Heart right ventricle (tissue), 16 donors: ENCODE data around the gene TIGD4. TPM values are rescaled to one million over a fixed set of nuclear protein-coding genes. Genes with fewer than 3 reads are reported as not detected.

ENCODE experiments used
- ATAC-seq, 8 donors: fragments of 200-7000 bp; cut with Tn5 transposase; one replicate each; pipeline ENCODE4 v1.9.1; 2020; ENCODE audit warnings: mild to moderate bottlenecking in 8 of 8, moderate library complexity in 8 of 8, moderate number of reproducible peaks in 1 of 8
- DNase-seq, 2 donors: peaks; one replicate each; pipeline ENCODE4 v3.0.0-alpha.2; 2020
- H3K27ac ChIP-seq, 10 donors: fragments of 200-600 bp; sonication (generic) in 2 of 10; one replicate each; pipeline versions ENCODE4 v1.5.0 to v1.8.0; 2020 to 2022; ENCODE audit warnings: mild to moderate bottlenecking in 3 of 10
- H3K27me3 ChIP-seq, 7 donors: fragments of 200-600 bp; one replicate each; pipeline ENCODE4 v1.8.0; 2021 to 2022; ENCODE audit warnings: mild to moderate bottlenecking in 2 of 7
- H3K36me3 ChIP-seq, 9 donors: fragments of 200-600 bp; sonication (generic) in 1 of 9; one replicate each; pipeline versions ENCODE4 v1.5.0 to v1.8.0; 2020 to 2022; ENCODE audit warnings: mild to moderate bottlenecking in 2 of 9
- H3K4me1 ChIP-seq, 9 donors: fragments of 200-600 bp; sonication (generic) in 1 of 9; one replicate each; pipeline versions ENCODE4 v1.5.0 to v1.8.0; 2020 to 2022; ENCODE audit warnings: mild to moderate bottlenecking in 4 of 9
- H3K4me3 ChIP-seq, 10 donors: fragments of 200-600 bp; sonication (generic) in 2 of 10; one replicate each; pipeline versions ENCODE4 v1.5.0 to v1.8.0; 2020 to 2022; ENCODE audit warnings: mild to moderate bottlenecking in 7 of 10, moderate library complexity in 2 of 10
- H3K9me3 ChIP-seq, 11 donors: fragments of 200-600 bp in 10 of 11; sonication (generic) in 2 of 11; one replicate each; pipeline versions ENCODE4 v1.5.0 to v1.8.0; 2013 to 2022; ENCODE audit warnings: mild to moderate bottlenecking in 2 of 11, control low read depth in 1 of 11, moderate library complexity in 1 of 11
- WGBS, 2 donors: extraction: QIAGEN DNeasy Blood & Tissue Kit; methylation state at CpG; one replicate each; pipeline ENCODE4 v1.1.7; 2013; ENCODE audit warnings: inconsistent platforms in 1 of 2; 5-methylcytosine and 5-hydroxymethylcytosine counted together
- intact Hi-C, 10 donors: fragments of 100-400 bp; cut with DNase I; formaldehyde crosslinking; loops; one replicate each; pipeline versions ENCODE4 v1.11.1 to v1.14.2; 2022
- long read RNA-seq, 3 donors: library from polyadenylated mRNA; unstranded; transcript quantifications; one replicate each; pipeline ENCODE4 v2.0.0, GENCODE V29; 2020 to 2021
- polyA plus RNA-seq, 2 donors: library from polyadenylated mRNA; stranded (reverse); fragments of 200-250 nt; gene quantifications; one replicate each; pipeline ENCODE4 v1.2.3, GENCODE V29; 2013
- total RNA-seq, 10 donors: library from RNA; stranded (reverse); fragmentation: NEBNext Ultra II Directional in 3 of 10; extraction: Animal tissue kit (Norgen Biotek cat#: 25700) in 3 of 10; gene quantifications; one replicate each; pipeline versions ENCODE4 v1.2.1 to v1.2.4, GENCODE V29; 2021 to 2023
- TF ChIP-seq, protein P1 (sequence below), 9 donors: fragments of 200-600 bp; sonication (generic) in 2 of 9; IDR thresholded peaks; one replicate each; pipeline versions ENCODE4 v1.5.0 to v1.8.0; 2021 to 2022; ENCODE audit warnings: antibody characterized with exemption in 9 of 9, mild to moderate bottlenecking in 5 of 9, moderate library complexity in 1 of 9
- donor health status: Arrhythmogenic right ventricular cardiomyopathy.
- donor health status: ischemic (EF 13 %, LVEDD 7.1; RV severe dilation, severe dysfunction).
- donor health status: healthy with polysubstance abuse.
- donor health status: DM: no; HTN: yes; CAD: no.
- donor health status: DM: no; HTN: no; CAD: no.
- donor health status: ischemic (EF 25% LVEDD 6.9; RV normal size, moderate dysfunction).
- donor health status: ischemic (EF 25% LVEDD 5.7; RV mildly dilated, moderate dysfunction).
- donor health status: healthy.
- donor health status: DM: yes; HTN: yes; CAD: no.
- donor health status: Ischemic cardiomyopathy.
- donor health status: ischemic (EF 35%, LVEDD 5.7; RV mildly dilated, moderate dysfunction).
- donor health status: nonischemic (EF 11% LVEDD 7.7; RV severe dilation, severe dysfunction).
- donor health status: DM: yes; HTN: yes; CAD: no.
- donor health status: PGD.
- donor health status: ischemic (EF 29% LVEDD 5.4; RV normal size, mild dysfunction).
- donor health status: nonischemic (EF 23%, LVEDD 6.1; RV moderate dilation, normal function).

Gene TIGD4
- total RNA-seq (under 1 TPM; 0.12 to 0.44 (median 0.20) TPM), polyA plus RNA-seq (under 1 TPM; 0.14 to 0.15 TPM)
- long read RNA-seq, donor 1, partial matches to known transcripts = 0 of 1 reads
- long read RNA-seq, donor 1, other reads (novel, unspliced or antisense) = 0 of 1 reads
- long read RNA-seq, donor 2 = 0 reads
- long read RNA-seq, donor 3 = 0 reads

DNA sequence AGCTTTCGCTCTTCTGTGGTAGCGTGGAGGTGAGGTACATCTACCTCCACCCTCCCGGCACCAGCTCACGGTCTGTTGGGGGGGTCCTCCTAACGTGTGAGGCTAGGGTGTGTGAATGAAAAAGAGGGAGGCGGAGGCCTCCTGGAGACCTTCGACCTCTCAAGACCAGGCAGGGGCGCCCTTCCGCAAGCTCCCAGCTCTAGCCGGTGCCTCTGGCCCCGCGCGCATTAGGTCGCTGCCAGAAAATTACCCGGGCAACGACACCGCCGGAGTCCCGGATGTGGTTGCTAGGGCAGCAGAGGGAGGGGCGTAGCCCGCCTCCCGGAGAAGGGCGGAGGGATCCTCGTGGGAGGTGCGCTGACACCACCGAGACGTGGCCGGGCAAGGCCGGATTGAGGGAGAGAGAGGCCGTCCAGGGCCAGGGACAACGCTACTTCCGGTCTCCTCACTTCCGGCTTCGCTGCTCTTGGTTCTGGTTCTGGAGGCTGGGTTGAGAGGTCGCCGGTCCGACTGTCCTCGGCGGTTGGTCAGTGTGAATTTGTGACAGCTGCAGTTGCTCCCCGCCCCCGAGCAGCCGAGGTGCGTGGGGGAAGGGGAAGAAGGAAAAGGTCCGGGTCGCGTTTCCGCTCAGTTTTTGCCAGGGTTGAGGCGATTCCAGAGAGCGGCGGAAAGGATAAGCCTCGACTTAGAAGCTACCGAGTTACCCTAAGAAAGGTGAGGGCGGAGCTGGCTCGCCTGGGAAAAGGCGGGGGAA is at the start of gene TIGD4, which contains the start of gene ARFIP1:
Gene TIGD4, minus strand, starts transcription at position 218 of the 754 bp plus-strand sequence. CDS start 8,726 bp downstream, outside the sequence.
Gene ARFIP1, plus strand, starts transcription at position 442 of the 754 bp plus-strand sequence. CDS start 49,680 bp downstream, outside the sequence.
- TF ChIP-seq, protein P1, sequence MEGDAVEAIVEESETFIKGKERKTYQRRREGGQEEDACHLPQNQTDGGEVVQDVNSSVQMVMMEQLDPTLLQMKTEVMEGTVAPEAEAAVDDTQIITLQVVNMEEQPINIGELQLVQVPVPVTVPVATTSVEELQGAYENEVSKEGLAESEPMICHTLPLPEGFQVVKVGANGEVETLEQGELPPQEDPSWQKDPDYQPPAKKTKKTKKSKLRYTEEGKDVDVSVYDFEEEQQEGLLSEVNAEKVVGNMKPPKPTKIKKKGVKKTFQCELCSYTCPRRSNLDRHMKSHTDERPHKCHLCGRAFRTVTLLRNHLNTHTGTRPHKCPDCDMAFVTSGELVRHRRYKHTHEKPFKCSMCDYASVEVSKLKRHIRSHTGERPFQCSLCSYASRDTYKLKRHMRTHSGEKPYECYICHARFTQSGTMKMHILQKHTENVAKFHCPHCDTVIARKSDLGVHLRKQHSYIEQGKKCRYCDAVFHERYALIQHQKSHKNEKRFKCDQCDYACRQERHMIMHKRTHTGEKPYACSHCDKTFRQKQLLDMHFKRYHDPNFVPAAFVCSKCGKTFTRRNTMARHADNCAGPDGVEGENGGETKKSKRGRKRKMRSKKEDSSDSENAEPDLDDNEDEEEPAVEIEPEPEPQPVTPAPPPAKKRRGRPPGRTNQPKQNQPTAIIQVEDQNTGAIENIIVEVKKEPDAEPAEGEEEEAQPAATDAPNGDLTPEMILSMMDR (IDR thresholded peaks at IDR 0.05) = peak in 6 of 9 donors; percentile 8 to 53 (median 42)
- Histone ChIP-seq H3K27me3 (no peaks in the 10 kb centered on the region), H3K36me3 (peaks cover 0 to 7% (median 0%) of the 10 kb centered on the region in 9 donors), H3K4me1 (peaks cover 0 to 45% (median 23%) of the 10 kb centered on the region in 9 donors), H3K27ac (peak within 1 kb of the TSS; percentile 42 to 95 (median 88)), H3K9me3 (no peaks in the 10 kb centered on the region), H3K4me3 (peak within 1 kb of the TSS; percentile 51 to 95 (median 78))
- DNase-seq (peak; percentile 97), ATAC-seq (peak; percentile 99 to 100 (median 99))
- 0% methylated on average over 55 of the region's 55 CpGs for WGBS, 2 donors
- intact Hi-C loops = loop anchor here in 3 of 10 donors (1.0 to 10.0 kb wide), 4 partner anchors 243 to 475 kb away; partner anchors contain the start of gene FBXW7 (in 2 of the 3)

DNA sequence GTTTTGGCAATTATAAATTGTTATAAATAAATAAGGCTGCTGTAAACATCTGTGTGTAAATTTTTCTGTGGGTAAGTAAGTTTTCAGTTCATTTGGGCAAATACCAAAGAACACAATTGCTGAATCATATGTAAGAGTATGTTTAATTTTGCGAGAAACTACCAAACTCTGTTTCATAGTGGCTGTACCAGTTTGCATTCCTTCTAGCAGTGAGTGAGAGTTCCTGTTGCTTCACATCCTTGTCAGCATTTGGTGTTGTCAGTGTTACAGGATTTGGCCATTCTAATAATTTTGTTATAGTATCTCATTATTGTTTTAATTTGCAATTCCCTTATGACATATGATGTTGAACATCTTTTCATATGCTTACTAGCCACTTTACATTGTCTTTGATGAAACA is 48.6 kb upstream of the TIGD4 start:
- Histone ChIP-seq H3K27me3 (no peaks in the 10 kb centered on the region), H3K4me3 (no peak overlapping the region), H3K4me1 (peaks cover 0 to 6% (median 0%) of the 10 kb centered on the region in 9 donors), H3K36me3 (peaks cover 0 to 37% (median 6%) of the 10 kb centered on the region in 9 donors), H3K27ac (no peak overlapping the region), H3K9me3 (peaks cover 0 to 35% (median 12%) of the 10 kb centered on the region in 11 donors)
- intact Hi-C loops = no loop called here
- DNase-seq (no peak), ATAC-seq (no peak)
- WGBS, 2 donors = 98 to 100% methylated on average over 1 of the region's 1 CpG
- TF ChIP-seq, protein P1 (IDR thresholded peaks at IDR 0.05) = no peak

DNA sequence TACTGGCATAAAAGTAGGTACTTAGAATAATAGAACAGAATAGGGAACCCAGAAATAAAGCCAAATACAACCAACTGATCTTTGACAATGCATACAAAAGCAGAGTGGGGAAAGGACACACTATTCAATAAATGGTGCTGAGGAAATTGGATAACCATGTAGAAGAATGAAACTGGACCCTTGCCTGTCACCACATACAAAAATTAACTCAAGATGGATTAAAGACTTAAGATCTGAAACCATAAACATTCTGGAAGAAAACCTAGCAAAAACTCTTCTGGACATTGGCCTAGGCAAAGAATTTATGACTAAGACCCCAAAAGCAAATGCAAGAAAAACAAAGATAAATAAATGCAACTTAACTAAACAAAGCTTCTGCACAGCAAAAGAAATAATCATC is 45.8 kb upstream of the TIGD4 start:
- Histone ChIP-seq H3K4me1 (no peaks in the 10 kb centered on the region), H3K27ac (no peak overlapping the region), H3K4me3 (no peak overlapping the region), H3K36me3 (peaks cover 0 to 11% (median 0%) of the 10 kb centered on the region in 9 donors), H3K27me3 (no peaks in the 10 kb centered on the region), H3K9me3 (peaks cover 0 to 35% (median 12%) of the 10 kb centered on the region in 11 donors)
- DNase-seq = no peak
- TF ChIP-seq, protein P1 (IDR thresholded peaks at IDR 0.05) = no peak
- intact Hi-C loops = no loop called here
- ATAC-seq = no peak

DNA sequence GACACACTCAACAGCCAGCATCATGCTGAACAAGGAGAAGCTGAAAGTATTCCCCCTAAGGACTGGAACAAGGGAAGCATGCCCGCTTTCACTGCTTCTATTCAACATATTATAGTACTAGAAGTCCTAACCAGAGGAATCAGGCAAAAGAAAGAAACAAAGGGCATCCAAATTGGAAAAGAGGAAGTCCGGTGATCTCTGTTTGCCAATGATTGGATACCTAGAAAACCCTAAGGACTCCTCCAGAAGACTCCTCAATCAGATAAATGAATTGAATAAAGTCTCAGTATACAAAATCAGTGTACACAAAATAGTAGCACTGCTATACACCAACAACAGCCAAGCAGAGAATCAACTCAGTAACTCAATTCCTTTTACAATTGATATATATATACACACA is 45.0 kb upstream of the TIGD4 start:
- WGBS, 2 donors = 98 to 100% methylated on average over 2 of the region's 2 CpGs
- H3K27me3 ChIP-seq = no peaks in the 10 kb centered on the region
- peaks cover 0 to 4% (median 0%) of the 10 kb centered on the region in 9 donors for H3K36me3 ChIP-seq
- intact Hi-C loops = no loop called here
- no peak for ATAC-seq
- H3K9me3 ChIP-seq = peaks cover 0 to 35% (median 12%) of the 10 kb centered on the region in 11 donors
- TF ChIP-seq, protein P1 (IDR thresholded peaks at IDR 0.05) = no peak
- peaks cover 0 to 6% (median 0%) of the 10 kb centered on the region in 9 donors for H3K4me1 ChIP-seq
- H3K27ac ChIP-seq = no peak overlapping the region
- no peak for DNase-seq
- H3K4me3 ChIP-seq = no peak overlapping the region
